WI38 (cell line): ENCODE data around the gene ABCA4.
"Not testable (repeated sequence)": the region's sequence is repeated elsewhere in the genome, so short reads cannot be mapped to it uniquely, and the experiment has no call there.

Experiments used
- H3K4me3 ChIP-seq: 2 replicates; pipeline ENCODE4 v1.5.1; 2011; ENCODE audit warnings: low read depth, mild to moderate bottlenecking, control low read depth, low read length
- TF ChIP-seq, protein P1 (sequence below): IDR thresholded peaks from 2 replicates; pipeline ENCODE4 v1.5.1; 2012; ENCODE audit warnings: low read depth, mild to moderate bottlenecking, control low read depth, low read length

ABCA4 gene

DNA sequence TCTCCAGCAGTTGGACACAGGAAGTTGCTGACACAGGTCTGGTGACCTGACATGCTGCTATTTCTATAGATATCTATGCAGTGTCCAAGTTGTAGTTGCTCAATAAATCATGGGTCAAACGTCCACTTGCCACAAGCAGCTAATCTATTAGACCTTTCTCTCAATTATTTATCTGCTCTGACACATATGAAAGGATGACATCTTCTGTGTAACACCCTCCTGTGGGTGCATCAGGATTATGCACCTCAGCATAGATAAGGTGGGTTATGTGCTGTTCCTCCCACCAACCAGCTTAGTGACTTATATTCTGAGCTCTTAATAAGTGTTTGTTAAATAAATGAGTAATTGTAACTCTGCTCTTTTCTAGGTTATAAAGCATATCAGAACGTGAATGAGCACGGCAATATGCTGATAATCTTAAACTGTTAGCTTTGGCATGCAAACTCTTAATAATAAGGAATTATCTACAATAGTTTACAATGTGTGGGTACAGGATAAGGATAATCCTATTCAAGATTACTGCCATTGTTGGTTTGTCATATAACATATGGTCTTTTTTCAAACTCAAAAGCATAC is 121.0 kb downstream of the ABCA4 start:
- H3K4me3 ChIP-seq: no peak overlapping the region
- TF ChIP-seq, protein P1, sequence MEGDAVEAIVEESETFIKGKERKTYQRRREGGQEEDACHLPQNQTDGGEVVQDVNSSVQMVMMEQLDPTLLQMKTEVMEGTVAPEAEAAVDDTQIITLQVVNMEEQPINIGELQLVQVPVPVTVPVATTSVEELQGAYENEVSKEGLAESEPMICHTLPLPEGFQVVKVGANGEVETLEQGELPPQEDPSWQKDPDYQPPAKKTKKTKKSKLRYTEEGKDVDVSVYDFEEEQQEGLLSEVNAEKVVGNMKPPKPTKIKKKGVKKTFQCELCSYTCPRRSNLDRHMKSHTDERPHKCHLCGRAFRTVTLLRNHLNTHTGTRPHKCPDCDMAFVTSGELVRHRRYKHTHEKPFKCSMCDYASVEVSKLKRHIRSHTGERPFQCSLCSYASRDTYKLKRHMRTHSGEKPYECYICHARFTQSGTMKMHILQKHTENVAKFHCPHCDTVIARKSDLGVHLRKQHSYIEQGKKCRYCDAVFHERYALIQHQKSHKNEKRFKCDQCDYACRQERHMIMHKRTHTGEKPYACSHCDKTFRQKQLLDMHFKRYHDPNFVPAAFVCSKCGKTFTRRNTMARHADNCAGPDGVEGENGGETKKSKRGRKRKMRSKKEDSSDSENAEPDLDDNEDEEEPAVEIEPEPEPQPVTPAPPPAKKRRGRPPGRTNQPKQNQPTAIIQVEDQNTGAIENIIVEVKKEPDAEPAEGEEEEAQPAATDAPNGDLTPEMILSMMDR: no peak

DNA sequence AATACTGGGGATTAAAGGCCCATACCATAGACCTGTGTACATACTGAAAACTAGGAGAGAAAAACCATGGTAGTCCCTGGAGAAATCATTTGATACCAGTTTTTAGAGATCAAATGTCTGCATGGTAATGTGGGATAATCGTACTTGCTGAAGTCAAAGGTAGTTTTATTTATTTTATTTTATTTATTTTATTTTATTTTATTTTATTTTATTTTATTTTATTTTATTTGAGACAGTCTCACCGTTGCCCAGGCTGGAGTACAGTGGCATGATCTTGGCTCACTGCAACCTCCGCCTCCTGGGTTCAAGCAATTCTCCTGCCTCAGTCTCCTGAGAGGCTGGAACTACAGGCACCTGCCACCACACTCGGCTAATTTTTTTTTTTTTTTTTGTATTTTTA is 122.4 kb downstream of the ABCA4 start:
- H3K4me3 ChIP-seq: not testable (repeated sequence)

DNA sequence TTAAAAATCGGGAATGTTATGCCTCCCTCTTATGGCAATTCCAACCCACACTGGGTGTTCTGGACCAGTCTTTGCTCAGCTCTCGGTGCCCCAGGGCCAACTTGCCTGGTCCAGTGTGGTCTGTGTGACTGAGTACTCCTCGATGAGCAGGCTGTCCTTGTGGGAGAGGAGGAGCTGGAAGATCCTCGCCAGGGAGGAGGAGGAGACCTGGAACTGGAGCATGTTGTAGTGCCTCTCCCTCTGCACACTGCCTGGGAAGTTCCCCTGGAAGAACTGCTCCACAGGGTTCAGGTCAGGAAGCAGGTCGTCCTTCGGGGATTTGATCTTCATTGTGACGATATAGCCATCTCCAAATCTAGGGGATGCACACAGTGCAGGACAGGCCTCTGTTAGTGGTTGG is 123.2 kb downstream of the ABCA4 start:
- TF ChIP-seq, protein P1: no peak
- no peak overlapping the region for H3K4me3 ChIP-seq

DNA sequence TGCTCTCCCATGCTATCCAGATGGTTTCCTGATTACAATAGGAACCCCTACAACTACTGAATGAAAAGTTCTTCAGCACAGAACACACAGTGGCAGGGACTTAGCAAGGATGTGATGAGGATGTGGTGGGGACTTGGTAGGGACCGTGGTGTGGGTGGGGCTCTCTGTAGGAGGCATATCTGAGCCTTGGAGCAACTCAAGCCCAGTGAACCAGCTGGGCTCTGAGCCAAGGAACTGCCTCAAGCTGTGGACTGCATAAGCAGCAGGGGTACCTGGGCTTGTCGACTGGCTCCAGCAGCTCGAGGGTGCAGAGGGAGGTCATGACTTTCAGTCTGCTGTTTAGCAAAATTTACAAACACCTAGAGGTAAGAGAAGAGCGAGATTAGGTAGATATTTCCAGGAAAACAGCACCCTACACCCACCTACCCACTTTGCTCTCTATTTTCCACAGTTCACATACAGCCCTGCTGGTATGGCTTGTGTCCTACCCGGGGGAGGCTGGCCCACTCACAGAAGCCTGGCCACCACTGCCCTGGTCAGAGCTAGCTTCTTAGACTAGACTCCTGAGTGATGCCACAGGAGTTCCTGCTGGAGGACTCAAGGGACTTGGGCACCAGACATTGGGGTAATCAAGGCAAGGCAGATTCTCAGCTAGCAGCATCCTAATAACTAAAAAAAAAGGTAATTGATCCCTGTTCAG is 125.0 kb downstream of the ABCA4 start:
- TF ChIP-seq, protein P1: no peak
- no peak overlapping the region for H3K4me3 ChIP-seq

DNA sequence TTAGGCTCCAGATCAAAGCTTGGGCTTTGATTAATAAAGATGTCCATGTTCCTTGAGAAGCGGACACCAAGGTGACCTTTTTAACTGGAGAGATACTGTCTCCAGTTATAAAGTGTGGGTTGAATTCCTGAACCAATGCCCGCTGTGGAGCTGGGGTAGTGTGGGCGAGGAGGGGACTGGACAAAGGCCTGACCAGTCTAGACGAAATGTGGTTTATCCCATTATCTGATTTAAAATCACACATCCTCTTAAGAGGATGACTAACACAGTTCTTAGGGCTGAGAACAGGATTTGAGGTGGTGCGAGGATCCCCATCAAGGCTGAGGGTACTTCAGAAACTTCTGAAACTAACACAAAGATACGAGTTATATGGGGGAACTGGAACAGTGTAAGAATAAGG is 127.2 kb downstream of the ABCA4 start:
- no peak overlapping the region for H3K4me3 ChIP-seq
- TF ChIP-seq, protein P1: no peak

DNA sequence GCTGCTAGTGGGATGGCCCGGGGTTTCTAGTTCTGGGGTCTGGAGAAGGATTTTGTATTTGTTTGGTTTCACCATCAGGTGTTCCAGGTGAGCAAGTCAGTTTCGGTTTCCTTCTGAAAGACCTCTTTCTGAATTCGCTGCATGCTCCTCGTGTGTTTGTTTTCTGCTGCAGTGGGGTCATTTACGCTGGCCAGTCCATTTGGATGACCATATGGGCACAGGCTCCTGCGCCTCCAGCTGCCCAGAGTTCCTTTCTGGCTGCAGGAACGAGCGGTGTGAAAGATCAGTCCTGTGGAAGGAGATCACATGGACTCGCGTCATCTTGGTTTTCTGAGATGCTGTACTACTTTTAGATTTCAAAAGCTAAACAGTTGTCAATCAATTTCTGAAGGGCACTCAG is 128.0 kb downstream of the ABCA4 start:
- TF ChIP-seq, protein P1: no peak
- H3K4me3 ChIP-seq: no peak overlapping the region

DNA sequence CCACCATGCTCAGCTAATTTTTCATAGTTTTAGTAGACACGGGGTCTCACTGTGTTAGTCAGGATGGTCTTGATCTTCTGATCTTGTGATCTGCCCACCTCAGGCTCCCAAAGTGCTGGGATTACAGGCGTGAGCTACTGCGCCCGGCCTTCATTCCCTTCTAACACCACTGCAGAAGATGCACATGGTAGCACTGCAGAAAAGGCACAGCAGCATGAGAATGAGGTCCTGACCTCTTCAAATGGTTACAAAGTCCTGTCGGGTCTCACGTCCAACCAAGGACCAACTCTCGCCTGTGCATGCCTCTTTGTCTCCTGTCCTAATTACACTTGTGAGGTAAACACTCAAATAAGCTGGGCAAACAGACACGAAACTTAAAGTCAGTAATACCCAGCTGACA is 128.8 kb downstream of the ABCA4 start:
- H3K4me3 ChIP-seq: no peak overlapping the region
- TF ChIP-seq, protein P1: no peak

DNA sequence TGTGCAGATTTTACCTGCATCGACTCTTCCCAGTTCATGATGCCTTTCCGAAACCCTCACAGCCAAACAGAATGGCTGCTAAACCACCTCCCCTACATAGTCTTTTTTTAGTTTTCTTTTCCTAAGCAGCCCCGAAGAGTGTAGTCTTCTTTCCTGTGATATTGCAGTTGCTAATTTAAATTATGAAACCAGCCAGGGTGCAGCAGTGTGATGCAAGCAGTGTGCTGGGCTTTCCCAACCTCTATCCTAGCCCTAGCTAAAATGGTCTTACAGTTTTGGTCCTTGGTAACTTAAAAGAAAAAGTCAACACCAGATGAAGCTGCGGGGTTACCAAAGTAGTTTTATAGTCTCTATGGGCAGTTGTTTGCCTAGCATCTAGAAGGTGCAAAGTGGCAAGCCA is 129.7 kb downstream of the ABCA4 start:
- TF ChIP-seq, protein P1: no peak

DNA sequence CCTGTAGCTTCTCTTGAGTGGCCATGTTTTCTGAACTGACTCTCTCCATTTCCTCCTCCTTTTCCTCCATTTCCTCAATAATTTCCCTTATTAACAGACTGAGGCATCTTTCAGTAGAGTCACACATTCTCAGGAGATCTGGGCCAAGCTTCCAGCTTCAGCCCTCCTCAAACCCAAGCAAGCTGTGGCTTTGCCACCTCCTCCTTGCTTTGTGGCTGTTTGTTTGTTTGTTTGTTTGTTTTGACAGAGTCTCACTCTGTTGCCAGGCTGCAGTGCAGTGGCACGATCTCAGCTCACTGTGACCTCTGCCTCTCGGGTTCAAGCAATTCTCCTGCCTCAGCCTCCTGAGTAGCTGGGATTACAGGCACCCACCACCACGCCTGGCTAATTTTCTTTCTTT is 130.5 kb downstream of the ABCA4 start:
- not testable (repeated sequence) for H3K4me3 ChIP-seq

More for the DNA sequence above, 129.7 kb downstream of the ABCA4 start:
- H3K4me3 ChIP-seq: no peak overlapping the region
